ENCODE results near the gene HES7. TPM values are rescaled to one million over a fixed set of nuclear protein-coding genes. Genes with fewer than 3 reads are reported as not detected.

HES7 gene
- polyA plus RNA-seq, 1 of the 3 experiments (the other 2 are of a cell fraction): 1.2 TPM

DNA sequence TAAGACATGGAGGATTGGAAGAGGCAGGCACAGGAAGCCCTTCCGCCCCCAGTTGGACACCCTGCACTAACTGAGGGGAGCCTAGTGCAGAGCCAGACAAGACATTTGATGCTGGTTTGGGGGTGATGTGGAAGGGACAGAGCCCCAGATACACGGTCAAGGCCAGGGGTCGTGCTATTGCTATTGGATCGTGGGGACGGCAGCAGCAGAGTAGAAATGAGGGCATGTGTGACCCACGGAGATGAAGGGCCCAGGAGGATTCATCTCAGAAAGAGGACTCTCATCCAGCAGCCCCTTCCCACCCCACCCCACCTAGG lies 40.9 kb upstream of the HES7 start:
- 95% methylated on average over 6 of the region's 6 CpGs for WGBS (ENCODE audit: low lambda C conversion rate)
- Histone ChIP-seq H3K9ac (peak overlapping the region; percentile 100; the same call in 1 of the 2 replicates), H2AFZ (ENCODE audit: low read depth) (peak overlapping the region; percentile 98; the same call in 1 of the 2 replicates), H3K9me3 (no peaks in the 10 kb centered on the region), H3F3A (replicated peaks; ENCODE audit: insufficient read depth) (peaks cover 42% of the 10 kb centered on the region), H3K4me2 (no peak overlapping the region), H3K4me3 (ENCODE audit: low read depth in 2 of 2, low read length in 1 of 2) (no peak overlapping the region), H3K79me2 (ENCODE audit: insufficient read depth) (peaks cover 30% of the 10 kb centered on the region), H3K4me1 (ENCODE audit: control insufficient read depth in 1 of 2, insufficient read depth in 2 of 2, low read depth in 1 of 2, low read length in 1 of 2) (peaks cover 25 to 27% of the 10 kb centered on the region in 2 experiments; a peak in 3 of 4 replicates), H3K9me2 (no peaks in the 10 kb centered on the region), H3K27ac (ENCODE audit: low read depth in 2 of 2, low read length in 1 of 2) (peak overlapping the region in 1 of 2 experiments; percentile 79; a peak in 2 of 4 replicates), H3K36me3 (replicated peaks in 1 of 2; ENCODE audit: control insufficient read depth in 1 of 2, insufficient read depth in 2 of 2, low read length in 1 of 2) (peaks cover 5 to 14% of the 10 kb centered on the region in 2 experiments), H4K20me1 (ENCODE audit: insufficient read depth) (no peaks in the 10 kb centered on the region), H3K27me3 (ENCODE audit: insufficient read depth) (no peaks in the 10 kb centered on the region)
- TF ChIP-seq JUND (IDR thresholded peaks at IDR 0.05) (no peak), GABPA (IDR thresholded peaks at IDR 0.05; ENCODE audit: low read depth) (no peak), YY1 (IDR thresholded peaks at IDR 0.05; ENCODE audit: low read depth) (no peak), TCF12 (IDR thresholded peaks at IDR 0.05) (no peak), RAD21 (IDR thresholded peaks at IDR 0.05; ENCODE audit: low read length) (no peak), ELF1 (IDR thresholded peaks at IDR 0.05) (no peak), EP300 (IDR thresholded peaks at IDR 0.05; ENCODE audit: borderline replicate concordance in 1 of 2, low read depth in 1 of 2, low read length in 1 of 2) (no peak), RCOR1 (IDR thresholded peaks at IDR 0.05; ENCODE audit: low read length) (no peak)
- TF ChIP-seq, protein P1, sequence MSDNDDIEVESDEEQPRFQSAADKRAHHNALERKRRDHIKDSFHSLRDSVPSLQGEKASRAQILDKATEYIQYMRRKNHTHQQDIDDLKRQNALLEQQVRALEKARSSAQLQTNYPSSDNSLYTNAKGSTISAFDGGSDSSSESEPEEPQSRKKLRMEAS (IDR thresholded peaks at IDR 0.05; ENCODE audit: low read depth): no peak
- TF ChIP-seq, protein P2, sequence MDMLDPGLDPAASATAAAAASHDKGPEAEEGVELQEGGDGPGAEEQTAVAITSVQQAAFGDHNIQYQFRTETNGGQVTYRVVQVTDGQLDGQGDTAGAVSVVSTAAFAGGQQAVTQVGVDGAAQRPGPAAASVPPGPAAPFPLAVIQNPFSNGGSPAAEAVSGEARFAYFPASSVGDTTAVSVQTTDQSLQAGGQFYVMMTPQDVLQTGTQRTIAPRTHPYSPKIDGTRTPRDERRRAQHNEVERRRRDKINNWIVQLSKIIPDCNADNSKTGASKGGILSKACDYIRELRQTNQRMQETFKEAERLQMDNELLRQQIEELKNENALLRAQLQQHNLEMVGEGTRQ (IDR thresholded peaks at IDR 0.05; ENCODE audit: borderline replicate concordance, low read depth, low read length): no peak
- DNase-seq: no peak
- CTCF ChIA-PET: interaction anchor here (0.7 to 1.4 kb wide), 2 partner anchors 43 to 320 kb away, joined by 3 to 7 read pairs; no protein-coding TSS in a partner anchor
- POLR2A ChIA-PET: interaction anchor here (0.8 to 1.8 kb wide), 2 partner anchors 9 to 581 kb away, joined by 3 to 36 read pairs; partner anchors contain the start of gene MPDU1

DNA sequence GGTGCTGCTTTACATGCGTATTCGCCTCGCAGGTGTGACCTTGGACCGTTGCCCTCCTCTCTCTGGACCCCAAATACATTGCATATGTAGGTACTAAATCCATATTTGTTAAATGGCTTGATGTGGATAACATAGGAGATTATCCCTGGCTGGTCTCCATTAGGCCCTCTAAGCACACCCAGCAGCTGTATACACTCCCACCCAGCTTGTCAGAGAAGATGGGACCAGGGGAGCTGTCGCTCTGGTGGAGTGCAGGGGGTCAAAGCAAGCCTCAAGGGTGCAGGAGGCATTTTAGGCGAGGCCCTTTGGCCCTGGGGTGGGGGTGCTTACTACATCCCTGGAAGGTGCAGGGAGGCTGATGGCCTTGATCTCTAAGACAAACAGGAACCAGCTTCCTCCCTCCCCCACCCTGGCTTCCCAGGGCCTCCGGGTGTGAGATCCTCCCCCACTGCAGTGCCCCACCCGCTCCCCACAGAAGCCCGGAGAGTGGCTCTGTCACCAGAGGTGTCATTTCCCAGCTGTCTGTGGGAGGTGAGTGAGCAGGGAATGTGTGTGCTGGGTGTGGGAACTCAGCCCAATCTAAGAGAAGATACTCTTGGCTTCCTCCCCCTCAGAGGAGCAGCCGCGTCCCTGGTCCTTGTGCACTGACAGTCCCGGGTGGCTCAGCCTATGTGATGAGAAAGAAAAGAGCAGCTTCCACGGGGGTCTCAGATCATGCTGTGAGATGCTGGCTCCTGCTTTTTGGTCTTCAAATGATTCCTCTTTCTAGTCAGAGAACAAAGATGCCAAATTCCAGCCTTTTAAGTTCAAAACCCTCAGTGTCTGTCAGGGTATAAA lies 40.3 kb upstream of the HES7 start:
- Histone ChIP-seq H3K36me3 (replicated peaks in 1 of 2; ENCODE audit: control insufficient read depth in 1 of 2, insufficient read depth in 2 of 2, low read length in 1 of 2) (peaks cover 5 to 19% of the 10 kb centered on the region in 2 experiments), H3F3A (replicated peaks; ENCODE audit: insufficient read depth) (peaks cover 38% of the 10 kb centered on the region), H3K4me1 (ENCODE audit: control insufficient read depth in 1 of 2, insufficient read depth in 2 of 2, low read depth in 1 of 2, low read length in 1 of 2) (peaks cover 25 to 27% of the 10 kb centered on the region in 2 experiments; a peak in 3 of 4 replicates), H3K9me3 (no peaks in the 10 kb centered on the region), H3K9me2 (no peaks in the 10 kb centered on the region), H3K9ac (peak overlapping the region; percentile 100), H4K20me1 (ENCODE audit: insufficient read depth) (no peaks in the 10 kb centered on the region), H2AFZ (ENCODE audit: low read depth) (peak overlapping the region; percentile 98; the same call in 1 of the 2 replicates), H3K79me2 (ENCODE audit: insufficient read depth) (peaks cover 35% of the 10 kb centered on the region), H3K27me3 (ENCODE audit: insufficient read depth) (no peaks in the 10 kb centered on the region), H3K4me3 (ENCODE audit: low read depth in 2 of 2, low read length in 1 of 2) (no peak overlapping the region), H3K27ac (ENCODE audit: low read depth in 2 of 2, low read length in 1 of 2) (peak overlapping the region; percentile 66 to 79), H3K4me2 (peak overlapping the region; percentile 77; the same call in 1 of the 2 replicates)
- ChIA-PET CTCF (interaction anchor here (0.6 to 2.1 kb wide), 5 partner anchors 9 to 319 kb away, joined by 3 to 7 read pairs (median 5); no protein-coding TSS in a partner anchor), POLR2A (interaction anchor here (0.8 to 1.8 kb wide), 4 partner anchors 9 to 580 kb away, joined by 3 to 36 read pairs (median 4); partner anchors contain the start of gene MPDU1)
- no peak for DNase-seq
- WGBS (ENCODE audit: low lambda C conversion rate): 60% methylated on average over 13 of the region's 13 CpGs
- TF ChIP-seq GABPA (IDR thresholded peaks at IDR 0.05; ENCODE audit: low read depth) (no peak), RFX5 (IDR thresholded peaks at IDR 0.05; ENCODE audit: low read length) (no peak), TCF12 (IDR thresholded peaks at IDR 0.05) (no peak), JUND (IDR thresholded peaks at IDR 0.05) (no peak), CHD2 (IDR thresholded peaks at IDR 0.05; ENCODE audit: low read length, partially characterized antibody) (no peak), SMC3 (IDR thresholded peaks at IDR 0.05; ENCODE audit: low read depth, low read length) (no peak), MXI1 (IDR thresholded peaks at IDR 0.05; ENCODE audit: low read depth, low read length) (no peak), SIN3A (IDR thresholded peaks at IDR 0.05; ENCODE audit: borderline replicate concordance, low read depth, low read length) (no peak), FOXM1 (IDR thresholded peaks at IDR 0.05; ENCODE audit: low read depth) (no peak)
- TF ChIP-seq, protein P3, sequence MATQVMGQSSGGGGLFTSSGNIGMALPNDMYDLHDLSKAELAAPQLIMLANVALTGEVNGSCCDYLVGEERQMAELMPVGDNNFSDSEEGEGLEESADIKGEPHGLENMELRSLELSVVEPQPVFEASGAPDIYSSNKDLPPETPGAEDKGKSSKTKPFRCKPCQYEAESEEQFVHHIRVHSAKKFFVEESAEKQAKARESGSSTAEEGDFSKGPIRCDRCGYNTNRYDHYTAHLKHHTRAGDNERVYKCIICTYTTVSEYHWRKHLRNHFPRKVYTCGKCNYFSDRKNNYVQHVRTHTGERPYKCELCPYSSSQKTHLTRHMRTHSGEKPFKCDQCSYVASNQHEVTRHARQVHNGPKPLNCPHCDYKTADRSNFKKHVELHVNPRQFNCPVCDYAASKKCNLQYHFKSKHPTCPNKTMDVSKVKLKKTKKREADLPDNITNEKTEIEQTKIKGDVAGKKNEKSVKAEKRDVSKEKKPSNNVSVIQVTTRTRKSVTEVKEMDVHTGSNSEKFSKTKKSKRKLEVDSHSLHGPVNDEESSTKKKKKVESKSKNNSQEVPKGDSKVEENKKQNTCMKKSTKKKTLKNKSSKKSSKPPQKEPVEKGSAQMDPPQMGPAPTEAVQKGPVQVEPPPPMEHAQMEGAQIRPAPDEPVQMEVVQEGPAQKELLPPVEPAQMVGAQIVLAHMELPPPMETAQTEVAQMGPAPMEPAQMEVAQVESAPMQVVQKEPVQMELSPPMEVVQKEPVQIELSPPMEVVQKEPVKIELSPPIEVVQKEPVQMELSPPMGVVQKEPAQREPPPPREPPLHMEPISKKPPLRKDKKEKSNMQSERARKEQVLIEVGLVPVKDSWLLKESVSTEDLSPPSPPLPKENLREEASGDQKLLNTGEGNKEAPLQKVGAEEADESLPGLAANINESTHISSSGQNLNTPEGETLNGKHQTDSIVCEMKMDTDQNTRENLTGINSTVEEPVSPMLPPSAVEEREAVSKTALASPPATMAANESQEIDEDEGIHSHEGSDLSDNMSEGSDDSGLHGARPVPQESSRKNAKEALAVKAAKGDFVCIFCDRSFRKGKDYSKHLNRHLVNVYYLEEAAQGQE (IDR thresholded peaks at IDR 0.05; ENCODE audit: low read depth, low read length): no peak
- TF ChIP-seq, protein P1 (IDR thresholded peaks at IDR 0.05; ENCODE audit: low read depth): no peak
- TF ChIP-seq, protein P4, sequence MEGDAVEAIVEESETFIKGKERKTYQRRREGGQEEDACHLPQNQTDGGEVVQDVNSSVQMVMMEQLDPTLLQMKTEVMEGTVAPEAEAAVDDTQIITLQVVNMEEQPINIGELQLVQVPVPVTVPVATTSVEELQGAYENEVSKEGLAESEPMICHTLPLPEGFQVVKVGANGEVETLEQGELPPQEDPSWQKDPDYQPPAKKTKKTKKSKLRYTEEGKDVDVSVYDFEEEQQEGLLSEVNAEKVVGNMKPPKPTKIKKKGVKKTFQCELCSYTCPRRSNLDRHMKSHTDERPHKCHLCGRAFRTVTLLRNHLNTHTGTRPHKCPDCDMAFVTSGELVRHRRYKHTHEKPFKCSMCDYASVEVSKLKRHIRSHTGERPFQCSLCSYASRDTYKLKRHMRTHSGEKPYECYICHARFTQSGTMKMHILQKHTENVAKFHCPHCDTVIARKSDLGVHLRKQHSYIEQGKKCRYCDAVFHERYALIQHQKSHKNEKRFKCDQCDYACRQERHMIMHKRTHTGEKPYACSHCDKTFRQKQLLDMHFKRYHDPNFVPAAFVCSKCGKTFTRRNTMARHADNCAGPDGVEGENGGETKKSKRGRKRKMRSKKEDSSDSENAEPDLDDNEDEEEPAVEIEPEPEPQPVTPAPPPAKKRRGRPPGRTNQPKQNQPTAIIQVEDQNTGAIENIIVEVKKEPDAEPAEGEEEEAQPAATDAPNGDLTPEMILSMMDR (IDR thresholded peaks at IDR 0.05): no peak

Measured in SK-N-SH (cell line).